B cell (primary cell): ENCODE measurements around the gene TXNRD1.

ENCODE experiments used
- CTCF ChIP-seq: fragments of 200-600 bp; IDR thresholded peaks from one replicate; pipeline ENCODE4 v1.8.0; 2022; ENCODE audit warnings: antibody characterized with exemption, mild to moderate bottlenecking
- EZH2 ChIP-seq: IDR thresholded peaks from 2 replicates; pipeline ENCODE4 v1.6.1; 2012; ENCODE audit warnings: borderline replicate concordance, low read depth, mild to moderate bottlenecking, moderate library complexity, low read length; ENCODE audit not compliant: insufficient read depth, poor library complexity, severe bottlenecking

- TF ChIP-seq EZH2, result no peak
- no peak for TF ChIP-seq CTCF
Observed at GRCh38 chr12:104340925-104341611, 125.5 kb downstream of the TXNRD1 start.
